Left cardiac atrium (tissue), 4 donors: ENCODE measurements around the gene ZFHX2. TPM values are rescaled to one million over a fixed set of nuclear protein-coding genes. Genes with fewer than 3 reads are reported as not detected.

Source experiments
- ATAC-seq, 2 donors: fragments of 200-7000 bp; cut with Tn5 transposase; one replicate each; pipeline ENCODE4 v1.9.1; 2020; ENCODE audit warnings: mild to moderate bottlenecking in 2 of 2, moderate library complexity in 2 of 2
- DNase-seq: peaks from one replicate; pipeline ENCODE4 v3.0.0-alpha.2; 2020
- intact Hi-C, 2 donors: fragments of 100-400 bp; cut with DNase I; formaldehyde crosslinking; loops; one replicate each; pipeline versions ENCODE4 v1.14.1 to v1.15.1; 2022 to 2023
- total RNA-seq, 2 donors: library from RNA; stranded (reverse); fragmentation: NEBNext Ultra II Directional; extraction: Animal tissue kit (Norgen Biotek cat#: 25700); gene quantifications; one replicate each; pipeline ENCODE4 v1.2.1, GENCODE V29; 2021
- donor health status: DM: no; HTN: yes; CAD: no.
- donor health status: DM: no; HTN: yes; CAD: no; lungs with severe emphysema.
- donor health status: DM: yes; HTN: yes; CAD: no.
- donor health status: Dilated cardiomyopathy.

The ZFHX2 gene
- total RNA-seq, 2 donors from 2014 or later, result 0.89 to 1.3 TPM

- ATAC-seq, result no peak
- intact Hi-C loops, result no loop called here
- DNase-seq, result no peak
These were observed 18.9 kb downstream of the ZFHX2 start for GRCh38 chr14:23532658-23533057.

DNA sequence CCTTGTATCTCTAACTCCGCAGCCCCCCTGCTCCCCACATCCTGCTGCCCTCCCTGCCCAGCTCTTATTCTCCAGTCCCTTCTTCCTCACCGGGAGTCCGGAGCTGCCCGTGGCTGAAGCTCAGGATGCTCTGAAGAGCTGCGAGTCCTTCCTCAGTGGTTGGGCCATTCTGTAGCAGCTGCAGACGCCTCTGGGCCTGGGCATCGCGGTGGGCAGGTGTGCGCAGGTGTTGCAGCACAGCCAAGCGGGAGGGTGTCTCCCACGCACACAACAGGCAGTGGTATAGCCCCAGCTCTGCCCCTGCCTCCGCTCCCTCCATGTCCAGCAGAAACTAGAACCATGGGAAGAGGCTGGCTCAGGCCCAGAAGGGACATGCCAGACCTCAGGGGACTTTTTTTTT is 20.2 kb downstream of the ZFHX2 start:
- intact Hi-C loops, result no loop called here
- DNase-seq (no peak), ATAC-seq (no peak)

GRCh38 chr14:23530375-23531055 is 21.1 kb downstream of the ZFHX2 start:
- intact Hi-C loops, result no loop called here
- ATAC-seq (no peak), DNase-seq (no peak)

GRCh38 chr14:23529016-23529415 is 22.5 kb downstream of the ZFHX2 start:
- no peak for ATAC-seq
- DNase-seq, result no peak
- intact Hi-C loops, result loop anchor here in 1 of 2 donors (5.0 kb wide), 1 partner anchor 37 kb away; no protein-coding TSS in a partner anchor

DNA sequence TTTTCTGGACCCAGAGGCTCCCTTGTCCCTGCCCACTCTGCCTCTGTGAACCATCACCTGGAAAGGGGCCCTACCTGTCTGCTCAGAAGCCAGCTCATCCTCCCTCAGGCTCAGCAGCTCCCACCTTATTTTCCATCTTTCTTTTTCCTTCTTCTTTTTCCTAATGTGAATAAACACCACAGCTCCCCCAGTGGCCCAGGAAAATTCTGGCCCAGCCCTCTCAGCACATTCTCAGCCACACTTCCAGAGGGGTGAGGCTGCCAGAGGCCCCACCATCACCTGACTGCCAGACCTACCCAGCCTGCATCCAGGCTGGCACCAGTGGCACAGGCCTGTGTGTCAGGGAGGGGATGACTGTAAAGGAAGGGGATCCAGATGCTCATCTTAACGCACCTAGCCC is 23.0 kb downstream of the ZFHX2 start:
- no peak for ATAC-seq
- intact Hi-C loops, result loop anchor here in 1 of 2 donors (5.0 kb wide), 1 partner anchor 36 kb away; no protein-coding TSS in a partner anchor
- DNase-seq, result no peak

DNA sequence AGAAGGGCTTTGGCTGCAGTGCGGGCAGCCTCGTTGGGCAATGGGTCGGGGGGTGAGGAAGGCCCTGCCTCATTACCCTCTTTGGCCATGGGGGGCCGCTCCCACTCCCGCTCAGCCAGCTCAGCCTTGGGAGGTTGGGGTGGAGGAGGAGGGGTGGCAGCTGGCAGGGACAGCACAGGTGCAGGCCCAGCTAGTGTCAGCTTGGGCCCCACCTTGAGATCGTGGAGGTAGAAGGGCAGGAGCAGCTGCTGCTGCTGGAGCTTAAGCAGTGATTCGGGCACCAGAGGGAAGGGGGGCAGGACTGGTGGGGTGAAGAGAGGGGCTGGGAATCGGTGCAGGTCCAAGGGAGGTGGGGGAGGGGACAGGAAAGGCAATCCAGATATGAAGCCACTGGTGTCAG is 26.0 kb downstream of the ZFHX2 start:
- ATAC-seq (no peak), DNase-seq (no peak)
- intact Hi-C loops, result loop anchor here in 1 of 2 donors (5.0 kb wide), 1 partner anchor 33 kb away; no protein-coding TSS in a partner anchor

DNA sequence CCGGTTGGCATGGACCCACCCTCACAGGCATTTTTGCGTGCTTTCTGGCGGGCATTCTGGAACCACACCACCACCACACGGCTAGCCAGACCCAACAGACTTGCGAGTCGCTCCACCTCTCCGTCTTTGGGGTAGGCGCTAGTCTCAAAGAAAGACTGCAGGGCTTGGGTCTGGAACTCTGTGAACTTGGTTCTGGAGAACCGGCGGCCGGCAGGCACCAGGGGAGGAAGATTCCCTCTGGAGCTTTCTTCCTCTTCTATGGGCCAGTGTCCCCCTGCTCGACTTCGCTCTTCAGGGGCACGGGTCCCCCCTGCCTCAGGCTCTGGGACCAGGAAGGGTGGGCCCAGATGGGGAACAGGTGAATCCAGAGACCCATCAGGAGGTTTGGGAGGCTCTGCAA is 26.6 kb downstream of the ZFHX2 start:
- no peak for DNase-seq
- no peak for ATAC-seq
- intact Hi-C loops, result loop anchor here in 1 of 2 donors (5.0 kb wide), 1 partner anchor 33 kb away; no protein-coding TSS in a partner anchor

- intact Hi-C loops, result no loop called here
- ATAC-seq (no peak), DNase-seq (no peak)
These were observed 28.1 kb downstream of the ZFHX2 start for GRCh38 chr14:23523229-23524016.

DNA sequence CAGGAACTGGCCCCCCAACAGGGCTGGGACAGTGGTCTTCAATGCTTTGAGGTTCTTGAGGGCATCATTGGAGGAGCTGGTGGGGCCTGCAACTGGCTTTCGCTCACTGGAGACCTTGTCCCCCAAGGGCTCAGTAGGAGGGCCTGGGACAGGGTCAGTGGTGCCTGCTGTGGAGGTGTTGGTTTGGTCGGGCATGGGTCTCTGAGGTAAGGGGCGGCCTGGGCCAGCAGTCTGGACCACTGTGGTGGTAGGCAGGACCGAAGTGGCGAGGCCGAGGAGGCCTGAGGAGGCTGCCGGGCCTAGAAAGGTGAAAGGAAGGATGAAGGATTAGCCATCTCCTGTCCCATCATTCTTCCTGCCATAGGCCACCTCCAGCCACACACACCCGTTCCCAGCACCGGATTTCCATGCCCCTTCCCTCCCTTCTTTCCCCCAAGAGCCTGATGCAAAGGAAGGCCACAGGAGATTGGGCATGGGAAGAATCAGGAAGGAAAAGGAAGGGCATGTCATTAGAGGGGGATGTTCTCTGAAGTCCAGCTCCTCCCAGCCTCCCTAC is 28.8 kb downstream of the ZFHX2 start:
- DNase-seq (no peak), ATAC-seq (no peak)
- intact Hi-C loops, result no loop called here

DNA sequence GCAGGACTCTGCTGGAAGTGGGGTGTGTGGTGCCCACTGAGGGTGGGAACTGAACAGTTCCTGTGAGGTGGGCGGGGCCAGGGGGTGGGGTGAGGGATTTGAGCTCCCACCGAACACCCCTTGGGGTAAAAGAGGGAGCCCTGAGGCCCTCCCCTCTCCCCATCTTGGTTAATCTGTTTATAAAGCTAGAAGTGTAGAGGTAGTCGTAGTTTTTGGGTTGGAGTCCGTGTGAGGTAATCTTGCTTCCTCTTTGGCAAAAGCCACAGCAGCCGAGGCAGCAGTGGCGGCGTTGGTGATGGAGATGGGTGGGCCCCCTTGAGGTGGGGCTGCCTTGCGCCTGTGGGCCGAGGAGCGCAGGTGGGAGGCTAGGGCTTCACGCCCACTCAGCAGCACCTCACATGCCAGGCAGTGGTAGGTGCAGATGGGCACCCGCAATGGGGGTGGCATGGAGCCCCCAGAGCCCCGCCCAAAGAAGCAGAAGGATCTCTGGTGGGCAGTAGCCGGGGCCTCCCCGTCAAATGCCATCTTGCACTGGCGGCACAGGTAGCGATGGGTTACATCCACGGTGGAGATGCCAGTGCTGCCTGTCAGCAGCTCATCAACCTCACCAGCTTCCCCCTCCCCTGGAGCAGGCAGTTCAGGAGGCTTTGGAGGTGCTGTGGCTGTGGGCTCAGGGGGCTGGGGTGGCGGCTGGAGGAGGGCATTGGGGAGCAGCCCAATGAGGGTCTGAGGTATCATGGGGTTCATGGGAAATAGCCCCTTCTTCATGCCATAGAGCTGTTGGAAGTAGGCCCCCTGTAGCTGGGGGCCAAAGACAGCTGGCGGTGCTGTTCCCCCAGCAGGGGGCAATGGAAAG is 29.6 kb downstream of the ZFHX2 start:
- ATAC-seq (no peak), DNase-seq (no peak)
- intact Hi-C loops, result no loop called here

DNA sequence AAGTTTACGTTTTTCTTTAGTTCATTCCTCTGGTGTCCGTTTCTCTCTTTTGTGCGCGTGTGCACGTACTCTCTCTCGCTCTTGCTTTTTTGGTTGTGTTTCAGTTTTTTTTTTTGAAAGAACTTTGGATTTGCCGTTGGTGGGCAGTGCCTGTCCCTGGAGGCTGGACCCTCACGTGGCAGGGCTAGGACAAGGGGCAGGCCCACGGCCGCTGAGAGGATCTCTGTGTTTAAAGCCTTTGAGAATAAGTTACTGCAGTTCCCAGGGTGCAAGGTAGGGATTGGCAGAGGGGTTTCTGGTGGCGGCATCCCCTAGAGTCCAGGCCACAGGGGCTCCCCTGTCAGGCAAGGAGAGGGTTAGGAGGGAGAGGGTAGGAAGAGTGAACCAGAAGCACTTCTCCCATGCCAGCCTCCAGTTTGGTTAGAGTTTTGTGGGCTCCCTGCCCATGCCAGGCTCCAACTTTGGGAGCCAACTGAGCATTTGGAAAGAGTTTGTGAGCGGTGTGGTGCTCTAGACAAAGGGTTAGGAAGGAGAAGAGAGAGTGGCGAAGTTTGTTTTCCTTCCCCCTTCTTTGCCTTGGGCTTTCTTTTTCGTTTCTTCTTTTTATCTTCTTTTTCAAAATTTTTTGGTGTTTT is 30.5 kb downstream of the ZFHX2 start:
- intact Hi-C loops, result no loop called here
- no peak for DNase-seq
- ATAC-seq, result no peak

GRCh38 chr14:23518709-23519108 is 32.9 kb downstream of the ZFHX2 start:
- intact Hi-C loops, result no loop called here
- ATAC-seq, result peak in 1 of 2 donors; percentile 17

GRCh38 chr14:23517650-23518326 is 33.8 kb downstream of the ZFHX2 start:
- no peak for DNase-seq
- intact Hi-C loops, result no loop called here
- no peak for ATAC-seq

More at GRCh38 chr14:23518709-23519108, 32.9 kb downstream of the ZFHX2 start:
- no peak for DNase-seq

DNA sequence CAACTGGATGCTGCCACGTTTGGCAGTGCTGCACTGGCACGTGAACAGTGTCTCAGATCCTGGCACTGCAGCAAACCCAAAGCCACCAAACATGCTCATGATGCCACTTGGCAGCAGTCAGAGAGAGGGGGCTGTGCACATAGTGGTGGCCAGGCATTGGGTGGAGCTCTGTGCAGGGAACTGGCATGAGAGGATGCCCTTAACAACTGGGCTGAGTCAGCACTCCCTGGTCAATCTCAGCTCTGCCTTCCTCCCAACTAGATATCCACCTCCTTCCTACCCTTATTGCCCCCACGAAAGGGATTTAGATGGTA is 37.0 kb downstream of the ZFHX2 start:
- no peak for DNase-seq
- ATAC-seq, result peak in 1 of 2 donors; percentile 58

DNA sequence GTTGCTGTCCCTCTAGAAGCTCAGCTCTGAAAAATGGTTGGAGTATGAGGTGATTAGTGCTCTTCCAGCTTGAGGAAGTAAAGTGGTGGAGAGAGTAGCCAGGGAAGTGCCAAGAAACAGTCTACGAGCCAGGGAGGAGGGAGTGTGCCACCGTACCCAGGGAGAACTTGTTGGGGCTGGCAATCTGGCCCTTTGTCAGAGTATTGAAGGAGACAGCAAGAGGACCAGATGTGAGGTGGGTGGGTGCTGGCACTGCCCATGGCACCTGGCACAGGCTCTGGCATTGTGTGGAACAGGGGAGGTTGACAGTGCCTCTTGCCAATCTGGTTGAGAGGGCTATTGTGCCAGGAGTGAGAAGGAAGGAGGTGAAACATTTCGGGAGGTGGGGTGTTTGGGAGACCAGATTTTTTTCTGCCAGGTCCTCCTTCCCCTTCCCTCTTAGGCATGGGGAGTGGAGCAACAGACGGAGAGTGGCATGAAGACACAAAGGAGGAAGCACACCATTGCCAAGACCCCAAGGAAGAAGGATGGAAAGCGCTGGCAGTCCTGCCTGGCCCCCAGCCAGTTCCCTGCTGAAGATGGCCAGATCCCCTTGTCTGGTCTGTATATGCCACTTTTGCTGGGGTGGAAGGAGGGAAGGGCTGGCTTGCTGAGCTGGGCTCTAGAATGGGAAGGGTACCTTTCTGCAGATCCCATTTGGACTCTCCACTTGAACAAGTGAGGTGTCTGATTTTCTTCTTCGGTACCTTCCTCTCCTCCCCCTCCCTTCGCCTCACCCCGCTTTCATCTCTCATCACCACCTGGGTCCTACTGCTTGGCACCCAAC is 37.5 kb downstream of the ZFHX2 start:
- ATAC-seq (no peak), DNase-seq (no peak)

More for the DNA sequence above, 37.0 kb downstream of the ZFHX2 start:
- intact Hi-C loops, result no loop called here

DNA sequence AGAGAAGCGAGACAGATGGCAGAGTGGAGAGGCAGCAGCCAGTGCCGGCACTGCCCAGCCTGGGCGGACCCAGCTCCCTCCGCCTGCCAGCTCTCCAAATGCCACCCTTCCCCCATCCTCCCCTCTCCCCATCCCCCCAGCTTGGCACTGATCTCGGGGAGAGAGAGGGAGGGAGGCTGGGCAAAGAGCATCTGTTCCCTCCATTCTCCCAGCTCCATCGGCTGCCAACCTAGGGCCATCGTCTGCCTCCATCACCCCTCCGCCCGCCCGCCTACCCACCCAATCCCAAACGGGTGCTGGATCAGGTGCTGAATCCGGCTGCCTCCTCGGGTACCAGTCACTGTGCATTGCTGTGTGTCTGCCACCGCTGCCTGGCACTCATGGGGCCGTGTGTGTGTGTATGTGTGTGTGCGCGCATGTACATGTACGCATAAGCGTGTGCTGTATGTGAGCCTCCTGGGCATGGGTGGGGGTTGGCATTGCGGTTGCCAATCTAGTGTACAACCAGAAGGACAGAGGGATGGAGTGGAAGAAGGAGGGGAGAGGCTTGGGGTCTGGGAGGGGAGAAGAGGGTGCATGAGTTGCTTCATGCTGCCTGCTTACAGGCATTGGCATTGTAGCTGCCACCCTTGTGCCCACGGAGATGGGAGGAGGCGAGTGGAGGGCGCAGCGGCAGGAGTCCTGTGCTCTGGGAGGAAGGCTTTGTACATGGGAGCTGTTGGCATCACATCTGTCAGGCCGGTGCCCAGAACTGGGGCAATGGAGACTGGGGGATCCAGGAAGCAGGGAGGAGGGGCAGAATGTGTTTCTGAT is 38.4 kb downstream of the ZFHX2 start:
- ATAC-seq (no peak), DNase-seq (no peak)
- intact Hi-C loops, result no loop called here

More for the DNA sequence above, 37.5 kb downstream of the ZFHX2 start:
- intact Hi-C loops, result no loop called here

GRCh38 chr14:23512156-23512555 is 39.4 kb downstream of the ZFHX2 start:
- ATAC-seq (no peak), DNase-seq (no peak)
- intact Hi-C loops, result no loop called here
